C1 segment of cervical spinal cord (tissue), 14 donors: ENCODE results near the gene RSAD2.
"Not testable (repeated sequence)": the region's sequence is repeated elsewhere in the genome, so short reads cannot be mapped to it uniquely, and the experiment has no call there.

Experiments
- DNase-seq, 14 donors: peaks; one replicate each; lab custom pipeline; 2025; lab: John Stamatoyannopoulos, UW

The RSAD2 gene

DNA sequence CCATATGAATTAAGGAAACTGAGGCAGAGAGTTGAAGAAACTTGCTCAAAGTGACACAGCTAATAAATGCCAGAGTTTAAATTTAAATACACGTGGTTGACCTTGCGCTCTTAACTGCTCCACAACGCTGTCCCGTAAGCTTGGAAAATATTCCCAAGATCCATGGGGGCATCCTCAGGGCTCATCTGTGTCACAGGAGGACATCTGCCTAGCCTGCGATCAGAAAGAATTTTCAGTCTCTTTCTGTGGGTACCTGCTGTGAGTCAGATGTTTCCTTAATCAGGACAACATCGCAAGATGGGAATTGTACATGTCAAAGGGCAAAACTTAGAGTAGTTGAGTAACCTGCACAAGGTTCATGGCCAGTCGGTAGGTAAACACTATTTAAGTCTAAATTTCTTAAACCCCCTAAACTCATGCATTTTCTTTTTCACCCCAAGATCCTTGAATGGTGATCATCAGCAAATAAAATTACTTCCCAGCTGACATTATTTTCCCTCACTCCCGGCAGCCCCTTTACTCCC lies 13.3 kb upstream of the RSAD2 start:
- no peak for DNase-seq

DNA sequence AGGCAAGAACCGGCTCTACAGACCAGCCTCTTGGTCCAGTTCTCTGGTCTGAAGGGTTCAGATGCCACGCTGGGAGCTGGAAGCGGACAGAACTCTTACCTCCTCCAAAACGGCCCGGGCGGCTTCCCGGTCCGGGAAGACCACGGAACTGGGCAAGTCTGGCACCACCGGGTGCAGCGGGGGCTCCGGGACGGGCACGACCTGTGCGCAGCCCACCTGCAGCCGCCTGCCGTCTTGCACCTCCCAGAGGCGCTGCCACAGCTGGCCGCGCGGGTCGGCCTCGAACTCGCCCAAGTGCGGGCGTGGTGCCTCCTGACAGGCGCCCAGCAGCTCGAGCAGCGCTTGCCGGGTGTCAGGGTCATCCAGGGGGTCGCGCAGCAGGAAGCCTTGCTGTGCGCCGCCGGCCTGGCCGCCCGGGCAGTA lies 12.6 kb upstream of the RSAD2 start:
- DNase-seq = peak in 1 of 14 donors; percentile 60

DNA sequence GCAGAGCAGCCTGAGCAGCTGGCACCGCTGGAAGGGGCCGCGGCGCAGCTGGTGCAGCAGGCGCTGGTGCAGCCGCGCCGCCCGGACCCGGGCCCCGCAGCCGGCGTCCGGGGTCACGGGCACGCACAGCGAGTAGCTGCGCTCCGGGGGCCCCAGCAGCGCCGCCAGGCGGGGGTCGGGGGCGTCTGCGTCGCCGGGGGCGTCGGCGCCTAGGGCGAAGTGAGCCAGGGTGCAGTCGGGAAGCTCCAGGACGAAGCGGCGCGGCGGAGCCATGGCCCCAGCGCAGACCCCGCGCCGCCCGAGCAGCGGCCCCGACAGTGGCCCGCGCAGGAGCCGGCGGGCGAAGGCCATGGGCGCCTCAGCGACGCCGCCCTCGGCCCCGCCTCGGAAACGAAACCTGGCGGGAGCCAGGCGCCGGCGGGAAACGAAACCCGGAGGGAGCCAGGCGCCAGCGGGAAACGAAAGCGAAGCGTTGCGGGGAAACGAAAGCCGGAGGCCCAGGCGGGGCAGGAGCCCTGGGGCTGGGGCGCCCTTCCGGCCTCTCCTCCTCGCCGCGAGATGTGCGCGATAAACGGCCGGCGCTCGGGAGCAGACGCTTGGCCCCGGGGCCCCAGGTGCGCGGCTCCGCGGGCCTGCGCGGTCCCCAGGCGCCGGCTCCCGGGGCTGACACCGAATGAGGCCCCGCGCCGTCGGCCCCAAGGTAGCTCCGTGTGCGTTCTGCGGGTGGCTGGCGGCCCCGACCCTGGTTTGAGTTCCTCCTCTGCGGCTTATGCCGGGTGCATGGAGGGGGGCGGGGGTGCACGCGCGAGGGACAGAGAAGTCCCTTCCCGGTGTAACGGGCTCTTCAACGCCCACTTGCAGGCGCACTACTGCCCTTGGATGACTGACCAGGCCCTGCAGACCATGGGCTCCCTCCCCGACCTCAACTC lies 12.0 kb upstream of the RSAD2 start, which contains the start of gene CMPK2:
CMPK2 (minus strand) TSS at position 562 of the 929 bp plus-strand sequence; CDS start at position 351, 211 bp downstream.
- DNase-seq = peak in 9 of 14 donors; percentile 22 to 74 (median 44)

DNA sequence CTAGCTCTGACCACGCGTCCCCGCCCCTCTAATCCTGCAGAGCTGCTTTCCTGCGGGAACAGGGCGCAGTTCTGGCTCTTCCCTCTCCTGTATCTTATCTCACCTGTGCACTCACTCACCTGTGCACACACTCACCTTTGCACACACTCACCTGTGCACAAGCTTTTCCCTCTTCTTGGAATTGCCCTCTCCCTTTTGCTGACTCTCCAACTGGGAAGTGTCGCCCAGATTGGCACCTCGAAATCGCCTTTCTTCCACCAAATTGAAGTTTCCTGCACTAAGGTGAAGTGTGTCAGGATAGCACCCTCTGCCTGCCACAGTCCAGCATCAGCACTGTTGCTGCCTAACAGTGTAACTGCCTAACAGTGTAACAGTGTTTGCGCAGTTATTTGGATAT lies 11.3 kb upstream of the RSAD2 start:
- no peak for DNase-seq

DNA sequence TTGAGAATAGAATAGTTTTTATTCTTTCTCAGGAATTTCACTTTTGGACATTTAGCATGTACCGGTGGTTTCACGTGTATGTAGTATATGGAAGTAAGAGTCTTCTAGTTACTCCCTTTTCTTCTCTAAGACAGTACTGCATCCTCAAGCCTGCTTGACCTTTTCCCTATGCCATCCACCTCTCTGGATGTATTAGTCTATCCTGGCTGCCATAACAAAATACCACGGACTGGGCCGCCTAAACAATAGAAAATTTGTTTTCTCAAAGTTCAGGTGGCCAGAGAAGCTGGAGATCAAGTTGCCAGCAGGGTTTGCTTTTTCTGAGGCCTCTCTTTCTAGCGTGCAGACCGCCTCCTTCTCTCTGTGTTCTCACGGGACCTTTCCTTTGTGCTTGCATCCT lies 10.6 kb upstream of the RSAD2 start:
- DNase-seq = no peak

DNA sequence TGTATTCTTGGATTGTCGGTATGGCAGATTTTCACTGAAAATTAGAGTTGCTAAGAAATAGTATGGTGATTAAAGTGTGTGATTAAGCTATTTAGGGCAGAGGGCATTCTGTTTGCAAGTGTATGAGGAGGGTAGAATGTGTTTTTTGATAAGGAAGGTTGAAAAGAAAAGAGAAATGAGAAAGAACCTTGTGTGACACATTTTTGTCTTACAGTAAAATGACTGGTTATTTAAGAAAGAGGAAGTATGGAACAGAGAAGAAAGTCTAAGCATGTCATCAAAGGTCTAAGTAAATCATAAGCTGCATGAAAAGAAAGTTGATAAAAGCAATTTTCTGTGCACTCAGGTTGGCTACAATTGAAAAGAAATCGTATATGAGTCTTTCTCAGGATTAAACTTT lies 5.2 kb upstream of the RSAD2 start:
- no peak for DNase-seq

DNA sequence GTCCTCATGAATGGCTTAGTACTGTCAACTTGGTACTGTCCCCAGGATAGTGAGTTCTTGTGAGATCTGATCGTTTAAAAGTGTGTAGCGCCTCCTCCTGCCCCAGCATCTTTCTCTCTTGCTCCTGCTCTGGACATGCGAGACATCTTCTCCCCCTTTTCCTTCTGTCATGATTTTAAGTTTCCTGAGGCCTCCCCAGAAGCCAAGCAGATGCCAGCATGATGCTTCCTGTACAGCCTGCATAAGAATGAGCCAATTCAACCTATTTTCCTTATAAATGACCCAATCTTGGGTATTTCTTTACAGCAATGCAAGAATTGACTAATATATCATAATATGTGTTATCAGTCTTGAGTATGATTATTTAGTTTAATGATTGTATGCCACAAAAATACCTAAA lies 3.5 kb upstream of the RSAD2 start:
- DNase-seq = no peak

DNA sequence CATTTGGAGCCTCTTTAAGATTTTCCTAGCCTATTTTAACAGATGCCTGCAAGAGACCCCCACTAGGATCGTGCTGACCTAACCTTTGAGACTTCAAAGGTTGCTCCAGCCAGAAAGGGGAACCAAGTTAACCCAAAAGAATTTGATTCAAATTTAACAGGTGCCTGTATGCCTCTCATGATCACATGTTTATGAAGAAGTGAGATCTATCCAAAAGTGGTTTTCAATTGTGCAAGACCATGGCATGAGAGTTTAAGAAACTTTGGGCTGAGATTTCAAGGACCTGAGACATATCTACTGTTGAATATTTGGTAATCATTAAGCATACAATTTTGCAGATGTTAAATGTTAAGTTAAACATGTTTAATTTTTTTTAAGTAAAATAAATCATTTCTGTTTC lies 1.3 kb upstream of the RSAD2 start:
- no peak for DNase-seq

DNA sequence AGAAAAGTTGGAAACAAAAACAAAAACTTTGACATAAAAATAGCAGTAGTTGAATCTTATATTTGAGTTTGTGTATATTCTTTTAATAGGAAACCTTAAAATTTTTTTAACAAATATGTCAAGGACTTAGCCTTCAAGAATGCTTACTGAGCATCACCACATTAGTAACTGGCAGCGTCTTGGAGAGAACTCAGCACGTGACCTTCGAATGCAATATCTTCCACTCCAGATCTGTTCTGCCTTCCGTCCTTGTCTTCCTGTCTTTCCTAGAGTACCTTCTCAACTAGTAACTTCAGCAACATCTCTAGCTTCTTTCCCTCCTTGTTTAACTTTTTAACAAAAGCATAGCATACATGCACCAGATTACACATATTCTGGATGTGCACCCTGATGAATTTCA lies 972 bp downstream of the RSAD2 start:
- no peak for DNase-seq

DNA sequence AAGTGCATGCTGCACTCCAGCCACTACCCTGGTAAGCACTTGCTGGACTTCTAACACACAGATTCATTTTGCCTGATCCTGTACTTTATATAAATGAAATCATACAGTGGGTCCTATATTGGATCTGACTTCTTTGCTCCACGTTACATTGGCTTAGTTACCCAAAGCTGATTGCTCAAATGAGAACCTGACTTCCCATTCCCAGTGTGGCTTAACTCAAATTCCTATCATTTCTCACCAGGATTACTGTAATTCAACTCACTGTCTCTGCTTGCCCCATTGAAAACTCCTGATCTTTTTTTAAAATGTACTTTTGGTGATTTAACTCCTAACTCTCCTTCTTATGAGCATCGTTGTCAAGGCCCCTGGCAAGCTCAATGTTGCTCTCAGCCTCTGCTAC lies 1.4 kb downstream of the RSAD2 start:
- DNase-seq = no peak

DNA sequence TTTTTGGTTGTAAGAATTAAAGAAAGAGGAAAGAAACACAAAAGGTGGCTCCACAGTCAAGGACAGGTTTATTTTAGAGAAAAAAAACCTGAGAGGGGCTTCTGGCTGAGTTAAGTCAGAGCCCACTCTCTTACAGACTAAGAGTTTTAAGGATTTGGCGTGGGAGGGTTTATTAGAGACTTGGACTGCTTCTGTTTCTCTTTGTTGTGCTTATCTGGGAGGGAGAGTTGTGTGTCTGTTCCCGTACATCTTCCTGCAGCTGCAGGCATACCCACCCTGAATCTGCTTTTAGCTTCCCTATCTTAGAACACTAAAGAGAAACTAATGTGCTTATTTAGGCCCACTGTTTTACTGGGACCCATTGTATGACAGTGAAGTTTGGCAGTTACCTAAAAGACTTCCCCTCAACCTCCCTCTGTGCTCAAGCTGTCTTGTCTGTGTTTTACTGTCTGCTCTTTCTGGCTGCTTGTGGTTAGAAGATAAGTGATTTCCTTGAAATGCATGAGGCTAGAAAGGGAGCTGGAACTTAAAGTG lies 2.7 kb downstream of the RSAD2 start:
- no peak for DNase-seq

DNA sequence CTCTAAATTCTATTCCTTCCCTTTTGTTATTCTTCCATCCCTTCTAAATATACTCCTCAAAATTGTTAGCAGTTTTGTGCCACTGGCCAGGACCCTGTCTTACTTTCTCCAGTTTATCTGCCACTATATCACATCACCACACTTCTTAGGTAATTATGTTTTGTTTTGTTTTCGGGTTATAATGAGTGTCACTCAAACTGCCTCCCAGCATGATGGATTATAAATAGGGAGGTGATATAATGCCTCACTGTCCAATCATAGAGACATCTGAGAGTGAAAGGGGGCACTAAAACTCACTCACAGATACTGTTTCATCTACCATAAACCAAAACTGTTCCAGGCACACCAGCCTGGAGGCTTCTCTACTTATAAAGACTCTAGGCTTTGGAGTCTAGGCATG lies 3.5 kb downstream of the RSAD2 start:
- no peak for DNase-seq

DNA sequence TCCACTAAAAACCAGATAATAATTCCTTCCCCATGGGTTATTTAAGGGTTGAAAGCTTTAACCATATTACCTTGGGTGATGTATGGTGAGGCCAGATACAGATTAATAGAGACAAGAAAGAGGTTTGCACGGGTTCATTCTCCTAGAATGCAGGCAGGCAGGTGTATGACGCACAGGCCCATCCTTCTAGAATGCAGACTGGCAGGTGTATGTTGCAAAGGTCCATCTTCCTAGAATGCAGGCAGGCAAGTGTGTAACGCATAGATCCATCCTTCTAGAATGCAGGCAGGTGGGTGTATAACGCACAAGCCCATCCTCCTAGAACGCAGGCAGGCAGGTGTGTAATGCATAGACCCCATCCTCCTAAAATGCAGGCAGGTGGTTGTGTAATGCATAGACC lies 3.9 kb downstream of the RSAD2 start:
- no peak for DNase-seq

DNA sequence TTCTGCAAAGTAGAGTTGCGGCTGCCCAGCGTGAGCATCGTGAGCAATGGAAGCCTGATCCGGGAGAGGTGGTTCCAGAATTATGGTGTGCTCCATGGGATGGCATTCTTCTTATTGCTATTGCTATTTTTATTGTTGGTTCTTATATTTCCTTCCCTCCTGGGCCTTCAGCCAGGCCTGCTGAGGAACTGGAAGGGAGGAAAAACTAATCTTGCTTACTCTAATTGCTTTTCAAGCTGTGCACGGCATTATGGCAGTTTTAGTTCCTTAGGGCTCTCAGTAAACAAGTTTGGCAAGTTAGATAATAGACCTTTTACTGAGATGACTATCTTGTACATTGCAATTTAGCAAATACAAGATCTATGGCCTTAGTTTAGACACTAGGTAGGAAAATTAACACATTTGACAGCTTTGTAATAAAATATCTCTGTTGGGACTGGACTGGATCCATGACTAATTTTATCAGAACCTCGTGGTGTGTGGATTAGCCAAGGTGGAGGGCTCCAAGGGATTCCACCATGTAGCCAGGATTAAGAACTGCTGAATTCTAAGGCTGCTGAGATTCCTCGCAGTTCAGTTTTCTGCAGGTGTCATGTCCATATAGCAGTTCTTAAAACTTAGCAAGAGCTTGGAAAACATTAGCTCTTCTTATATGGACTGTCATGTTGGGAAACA lies 6.0 kb downstream of the RSAD2 start:
- DNase-seq = peak in 1 of 14 donors; percentile 23

DNA sequence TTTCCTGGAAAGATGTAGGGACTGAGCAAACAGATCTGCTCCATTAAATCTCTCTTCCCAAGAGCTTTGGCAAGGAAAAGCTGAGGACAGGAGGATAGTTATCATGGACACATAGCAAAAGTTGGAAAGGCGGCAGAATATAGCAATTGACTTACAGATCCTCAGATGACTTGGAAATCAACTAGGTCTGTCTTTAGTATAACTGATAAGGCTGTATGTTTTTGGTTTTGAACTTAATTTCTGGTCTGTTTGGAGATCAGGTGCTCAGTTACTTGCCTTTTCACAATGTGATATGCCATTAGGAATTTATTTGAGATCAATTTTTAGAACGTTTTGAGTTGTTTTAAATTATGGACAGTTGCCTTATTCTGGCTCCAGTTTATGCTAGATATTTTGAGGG lies 8.0 kb downstream of the RSAD2 start:
- no peak for DNase-seq

DNA sequence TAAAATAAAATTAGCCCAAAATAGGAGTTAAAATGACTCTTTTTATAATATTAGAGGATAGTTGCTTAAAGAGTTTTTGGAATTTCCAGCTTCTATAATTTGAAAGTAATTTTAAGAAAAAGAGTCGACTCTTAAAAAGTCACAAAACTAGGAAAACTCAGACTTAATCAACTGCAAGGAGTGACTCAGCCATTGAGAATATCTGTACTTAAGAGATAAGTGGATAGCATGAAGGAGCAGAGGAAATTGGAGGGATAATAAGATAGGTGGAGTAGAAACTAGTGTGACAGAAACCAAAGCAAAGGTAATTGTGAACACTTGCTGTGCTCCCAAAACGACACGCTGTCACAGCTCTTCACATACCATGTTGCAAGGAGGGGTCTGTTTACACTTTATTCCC lies 8.4 kb downstream of the RSAD2 start:
- no peak for DNase-seq

DNA sequence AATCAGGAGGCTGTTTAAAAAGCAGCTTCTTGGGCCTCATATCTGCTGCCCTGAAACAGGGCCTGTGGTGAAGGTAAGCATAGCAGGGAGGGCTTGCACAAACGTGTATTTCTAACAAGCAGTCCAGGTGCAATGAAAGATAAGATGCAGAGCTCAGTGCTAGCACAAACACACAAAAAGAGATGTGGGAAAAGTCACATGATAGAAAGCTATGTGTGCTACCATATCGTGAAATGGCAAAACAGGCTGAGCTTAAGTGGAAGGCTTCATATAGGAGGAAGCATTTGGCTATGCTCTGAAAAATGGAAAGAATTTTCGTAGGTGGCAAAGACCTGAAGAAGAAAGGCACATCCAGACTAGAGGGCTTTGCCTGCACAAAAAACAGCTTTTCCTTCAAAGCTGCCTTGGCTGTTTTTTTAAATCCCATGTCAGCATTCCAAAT lies 10.2 kb downstream of the RSAD2 start:
- DNase-seq = no peak

DNA sequence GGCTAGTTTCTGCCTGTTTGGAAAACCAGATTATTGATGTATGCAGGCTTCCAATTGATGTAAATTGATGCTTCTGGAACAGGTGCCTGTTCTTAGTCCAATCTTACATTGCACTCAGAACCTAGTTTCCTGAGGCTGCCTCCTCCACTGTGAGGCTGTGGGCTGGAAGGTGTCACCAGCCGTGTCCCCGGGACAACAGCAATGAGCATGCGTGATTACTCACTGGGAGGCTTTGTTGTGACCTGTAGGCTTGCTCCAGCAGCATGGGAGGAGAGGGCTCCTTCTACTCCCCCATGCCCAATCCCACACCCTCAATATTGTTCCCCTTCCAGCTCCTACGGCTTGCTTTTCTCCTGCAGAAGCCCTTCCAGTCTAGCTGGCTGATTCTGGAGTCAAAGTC lies 11.1 kb downstream of the RSAD2 start:
- no peak for DNase-seq

DNA sequence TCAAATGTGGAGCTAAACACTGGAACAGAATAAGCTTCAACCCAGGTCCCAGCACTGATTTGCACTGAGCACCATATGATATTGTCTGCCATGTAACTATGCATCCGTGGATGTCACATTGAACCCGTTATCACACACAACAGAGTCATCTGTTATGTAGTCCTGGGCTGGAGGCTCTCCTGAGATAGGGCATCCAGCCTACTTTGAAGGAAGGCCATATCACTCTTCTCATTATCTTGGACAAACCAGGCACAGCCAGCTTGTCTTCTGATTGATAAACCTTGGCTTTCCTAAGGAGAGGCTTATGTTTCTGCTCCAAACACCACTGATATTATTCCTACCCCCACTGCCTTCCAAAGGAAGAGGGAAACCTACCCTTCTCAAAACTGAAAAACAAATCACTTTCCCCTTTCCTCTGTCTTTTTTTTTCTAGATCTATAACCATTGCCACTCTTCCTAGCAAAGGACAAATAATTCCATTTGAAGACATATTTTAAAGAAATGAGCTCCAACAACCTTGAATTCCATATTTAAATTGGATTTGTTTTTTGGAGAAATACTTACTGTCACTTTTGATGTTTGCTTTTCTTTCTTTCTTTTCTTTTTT lies 16.4 kb downstream of the RSAD2 start:
- DNase-seq = no peak

DNA sequence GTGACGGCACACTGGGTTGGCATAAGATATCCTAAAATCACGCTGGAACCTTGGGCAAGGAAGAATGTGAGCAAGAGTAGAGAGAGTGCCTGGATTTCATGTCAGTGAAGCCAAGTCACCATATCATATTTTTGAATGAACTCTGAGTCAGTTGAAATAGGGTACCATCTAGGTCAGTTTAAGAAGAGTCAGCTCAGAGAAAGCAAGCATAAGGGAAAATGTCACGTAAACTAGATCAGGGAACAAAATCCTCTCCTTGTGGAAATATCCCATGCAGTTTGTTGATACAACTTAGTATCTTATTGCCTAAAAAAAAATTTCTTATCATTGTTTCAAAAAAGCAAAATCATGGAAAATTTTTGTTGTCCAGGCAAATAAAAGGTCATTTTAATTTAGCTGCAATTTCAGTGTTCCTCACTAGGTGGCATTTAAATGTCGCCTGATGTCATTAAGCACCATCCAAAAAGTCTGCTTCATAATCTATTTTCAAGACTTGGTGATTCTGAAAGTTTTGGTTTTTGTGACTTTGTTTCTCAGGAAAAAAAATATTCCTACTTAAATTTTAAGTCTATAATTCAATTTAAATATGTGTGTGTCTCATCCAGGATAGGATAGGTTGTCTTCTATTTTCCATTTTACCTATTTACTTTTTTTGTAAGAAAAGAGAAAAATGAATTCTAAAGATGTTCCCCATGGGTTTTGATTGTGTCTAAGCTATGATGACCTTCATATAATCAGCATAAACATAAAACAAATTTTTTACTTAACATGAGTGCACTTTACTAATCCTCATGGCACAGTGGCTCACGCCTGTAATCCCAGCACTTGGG lies 19.6 kb downstream of the RSAD2 start:
- peak in 1 of 14 donors; percentile 13 for DNase-seq

DNA sequence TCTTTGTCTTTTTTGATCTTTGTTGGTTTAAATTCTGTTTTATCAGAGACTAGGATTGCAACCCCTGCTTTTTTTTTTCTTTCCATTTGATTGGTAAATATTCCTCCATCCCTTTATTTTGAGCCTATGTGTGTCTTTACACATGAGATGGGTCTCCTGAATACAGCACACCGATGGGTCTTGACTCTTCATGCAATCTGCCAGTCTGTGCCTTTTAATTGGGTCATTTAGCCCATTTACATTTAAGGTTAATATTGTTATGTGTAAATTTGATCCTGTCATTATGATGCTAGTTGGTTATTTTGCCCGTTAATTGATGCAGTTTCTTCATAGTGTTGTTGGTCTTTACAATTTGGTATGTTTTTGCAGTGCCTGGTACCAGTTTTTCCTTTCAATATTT lies 25.0 kb downstream of the RSAD2 start:
- not testable (repeated sequence) for DNase-seq
